HG03095 (cell line): ENCODE data around the gene FANCD2.
"Not testable (repeated sequence)": the region's sequence is repeated elsewhere in the genome, so short reads cannot be mapped to it uniquely, and the experiment has no call there.

Experiments
- ATAC-seq: cut with Tn5 transposase; IDR thresholded peaks from one replicate; pipeline ENCODE4 v1.9.1; 2021; ENCODE audit warnings: moderate library complexity; ENCODE audit not compliant: unreplicated experiment

FANCD2 gene

GRCh38 chr3:10099041-10099440, 72.8 kb downstream of the FANCD2 start:
- ATAC-seq: no peak

DNA sequence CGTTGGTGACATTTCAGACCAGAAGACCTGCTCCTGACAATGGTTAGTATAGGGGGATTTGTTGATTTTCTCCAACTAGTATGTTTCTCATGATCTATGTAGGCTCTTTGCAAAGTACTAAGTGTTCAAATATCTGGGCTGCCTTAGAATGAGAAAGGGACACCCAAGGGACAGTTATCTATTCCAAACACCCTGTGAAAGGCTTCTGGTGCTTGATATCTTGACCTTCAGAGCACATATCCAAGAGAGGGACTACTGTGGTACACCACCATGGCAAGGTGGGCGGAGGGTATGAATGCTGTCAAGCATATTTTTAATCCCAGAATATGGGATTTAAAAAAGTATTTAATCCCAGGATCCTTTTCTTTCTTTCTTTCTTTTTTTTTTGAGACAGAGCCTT, 80.7 kb downstream of the FANCD2 start:
- ATAC-seq: no peak

DNA sequence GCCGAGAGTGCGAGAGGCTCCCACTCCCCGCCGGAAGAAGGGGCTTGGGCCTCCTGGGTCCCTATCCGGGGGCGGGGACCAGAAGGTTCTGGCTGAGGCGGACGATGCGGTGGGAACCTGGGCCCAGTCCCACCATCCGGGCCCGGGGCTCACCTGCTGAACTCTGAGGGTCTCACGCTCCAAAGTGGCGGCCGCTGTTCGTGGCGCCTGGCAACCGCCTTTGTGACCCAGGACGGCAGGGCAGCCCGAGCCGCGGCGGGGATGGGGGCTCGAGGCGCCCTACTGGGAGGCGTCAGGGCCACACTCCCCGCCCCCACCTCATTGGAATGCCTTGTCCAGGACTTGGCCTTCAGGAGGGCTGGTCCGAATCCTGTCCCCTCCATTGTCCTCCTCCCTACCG, 81.9 kb downstream of the FANCD2 start, which contains the start of gene FANCD2OS:
Gene FANCD2OS, minus strand, starts transcription at position 165 of the 400 bp plus-strand sequence. CDS start 3,481 bp downstream, outside the sequence.
- ATAC-seq: no peak

DNA sequence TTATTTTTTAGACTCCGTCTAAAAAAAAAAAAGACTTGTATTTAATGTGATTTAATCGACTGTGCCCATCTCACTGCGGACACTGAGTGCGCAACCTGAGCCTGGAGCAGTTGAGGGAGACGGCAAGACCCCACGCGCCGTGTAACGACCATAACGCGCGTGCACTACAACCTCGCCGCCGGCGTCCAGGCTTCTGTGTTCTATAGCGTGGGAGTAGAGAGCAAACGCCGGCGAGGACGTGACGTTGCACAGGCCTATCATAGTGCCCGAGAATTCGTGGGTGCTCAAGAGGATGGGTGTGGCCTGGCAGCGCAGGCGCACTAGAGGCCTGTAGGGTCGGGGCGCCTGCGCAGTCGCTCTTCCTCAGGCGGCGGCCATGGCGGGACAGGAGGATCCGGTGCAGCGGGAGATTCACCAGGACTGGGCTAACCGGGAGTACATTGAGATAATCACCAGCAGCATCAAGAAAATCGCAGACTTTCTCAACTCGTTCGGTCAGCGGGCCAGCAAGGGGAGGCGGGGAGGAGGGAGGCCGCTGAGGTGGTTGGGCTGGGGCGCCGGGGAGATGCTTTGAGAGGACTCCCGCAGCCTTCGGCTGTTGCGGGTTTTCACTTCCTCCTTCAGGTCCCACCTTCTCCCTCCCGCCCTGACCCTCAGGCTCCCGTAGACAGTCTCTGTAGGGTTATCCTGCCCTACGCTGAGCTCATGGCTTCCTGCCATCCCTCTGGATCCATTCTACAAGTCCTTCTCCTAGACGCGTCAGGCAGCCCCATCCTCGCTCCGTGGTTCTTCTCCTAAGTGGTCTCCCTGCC, 89.3 kb downstream of the FANCD2 start, which contains the start of gene BRK1:
Gene BRK1, plus strand, starts transcription at position 350 of the 812 bp plus-strand sequence. Its CDS starts 27 bp downstream, at position 377.
- ATAC-seq: peak; percentile 89

DNA sequence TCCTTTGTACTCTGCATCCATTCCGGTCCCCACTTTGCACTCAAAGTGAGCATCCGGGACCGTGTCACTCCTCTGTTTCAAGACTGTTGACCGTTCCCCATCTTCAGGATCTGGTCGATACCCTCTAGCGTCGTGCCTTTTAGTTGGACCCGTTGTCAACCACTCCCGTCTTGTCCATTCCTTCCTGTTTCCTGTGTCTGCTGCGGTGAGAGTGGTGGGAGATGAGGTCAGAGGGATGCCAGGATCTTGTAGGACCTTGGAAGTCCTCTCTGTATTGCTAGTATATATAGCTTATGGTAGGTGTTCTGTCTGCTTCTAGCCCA, 89.9 kb downstream of the FANCD2 start:
- ATAC-seq: peak; percentile 16

DNA sequence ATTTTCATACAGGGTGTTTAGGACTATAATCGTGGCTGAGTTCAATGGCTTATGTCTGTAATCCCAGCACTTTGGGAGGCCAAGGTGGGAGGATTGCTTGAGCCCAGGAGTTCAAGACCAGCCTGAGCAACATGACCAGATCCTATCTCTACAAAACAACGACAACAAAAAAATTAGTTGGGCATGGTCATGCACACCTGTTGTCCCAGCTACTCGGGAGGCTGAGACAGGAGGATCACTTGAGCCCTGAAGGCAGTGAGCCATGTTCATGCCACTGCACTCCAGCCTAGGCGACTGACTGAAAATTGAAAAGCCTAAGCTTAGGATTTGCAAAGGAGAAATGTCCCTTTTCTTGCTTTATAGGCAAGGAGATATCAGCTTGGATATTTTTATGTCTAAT, 90.7 kb downstream of the FANCD2 start:
- no peak for ATAC-seq

- ATAC-seq: no peak
Measured at GRCh38 chr3:10119376-10119775, 93.1 kb downstream of the FANCD2 start.

DNA sequence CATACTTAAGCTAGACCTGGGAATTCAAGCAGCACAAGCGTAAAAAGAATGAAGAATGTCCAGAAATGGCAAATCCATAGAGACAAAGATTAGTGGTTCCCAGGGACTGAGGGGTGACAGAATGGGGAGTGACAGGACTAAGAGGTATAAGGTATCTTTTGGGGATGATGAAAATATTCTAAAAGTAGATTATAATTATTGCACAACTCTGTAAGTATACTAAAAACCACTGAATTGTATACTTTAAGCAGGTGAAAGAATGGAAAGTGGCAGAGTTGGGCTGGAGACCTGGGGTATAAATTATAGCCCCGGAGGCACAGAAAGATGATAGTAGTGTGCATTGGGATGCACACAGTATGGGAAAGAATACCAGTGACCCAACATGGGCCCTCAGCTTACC, 94.8 kb downstream of the FANCD2 start:
- ATAC-seq: no peak

GRCh38 chr3:10122724-10123123, 96.5 kb downstream of the FANCD2 start:
- no peak for ATAC-seq

DNA sequence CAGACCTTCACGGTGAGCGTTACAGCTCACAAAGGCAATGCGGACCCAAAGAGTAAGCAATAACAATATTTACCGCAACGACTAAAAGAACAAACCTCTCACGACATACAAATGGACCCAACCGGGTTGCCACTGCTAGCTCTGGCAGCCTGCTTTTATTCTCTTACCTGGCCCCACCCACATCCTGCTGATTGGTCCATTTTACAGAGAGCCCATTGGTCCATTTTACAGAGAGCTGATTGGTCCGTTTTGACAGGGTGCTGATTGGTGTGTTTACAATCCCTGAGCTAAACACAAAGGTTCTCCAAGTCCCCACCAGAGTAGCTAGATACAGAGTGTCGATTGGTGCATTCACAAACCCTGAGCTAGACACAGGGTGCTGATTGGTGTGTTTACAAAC, 109.6 kb downstream of the FANCD2 start:
- ATAC-seq: not testable (repeated sequence)

DNA sequence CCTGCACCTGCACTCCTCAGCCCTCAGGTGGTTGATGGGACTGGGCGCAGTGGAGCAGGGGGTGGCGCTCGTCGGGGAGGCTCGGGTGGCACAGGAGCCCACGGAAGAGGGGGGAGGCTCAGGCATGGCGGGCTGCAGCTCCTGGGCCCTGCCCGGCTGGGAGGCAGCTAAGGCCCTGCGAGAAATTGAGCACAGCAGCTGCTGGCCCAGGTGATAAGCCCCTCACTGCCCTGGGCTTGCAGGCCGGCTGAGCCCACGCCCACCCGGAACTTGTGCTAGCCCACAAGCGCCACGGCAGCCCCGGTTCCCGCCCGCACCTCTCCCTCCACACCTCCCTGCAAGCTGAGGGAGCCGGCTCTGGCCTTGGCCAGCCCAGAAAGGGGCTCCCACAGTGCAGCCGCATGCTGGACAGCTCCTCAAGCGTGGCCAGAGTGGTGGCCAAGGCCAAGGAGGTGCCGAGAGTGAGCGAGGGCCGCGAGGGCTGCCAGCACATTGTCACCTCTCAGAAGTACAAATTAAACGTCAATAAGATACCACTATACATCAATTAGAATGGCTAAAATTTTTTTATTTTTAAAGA, 110.3 kb downstream of the FANCD2 start:
- ATAC-seq: no peak

DNA sequence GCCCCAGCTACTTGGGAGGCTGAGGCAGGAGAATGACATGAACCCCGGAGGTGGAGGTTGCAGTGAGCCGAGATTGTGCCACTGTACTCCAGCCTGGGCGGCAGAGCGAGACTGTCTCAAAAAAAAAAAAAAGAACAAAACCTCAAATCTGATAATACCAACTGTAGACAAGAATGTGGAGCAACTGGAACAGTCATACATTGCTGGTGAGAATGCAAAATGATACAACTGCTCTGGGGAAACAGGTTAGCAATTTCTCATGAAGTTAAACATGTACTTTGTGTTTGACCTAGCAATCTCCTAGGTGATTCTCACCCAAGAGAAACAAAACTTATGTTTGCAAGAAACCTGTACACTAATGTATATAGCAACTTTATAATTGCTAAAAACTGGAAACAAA, 110.9 kb downstream of the FANCD2 start:
- ATAC-seq: no peak

DNA sequence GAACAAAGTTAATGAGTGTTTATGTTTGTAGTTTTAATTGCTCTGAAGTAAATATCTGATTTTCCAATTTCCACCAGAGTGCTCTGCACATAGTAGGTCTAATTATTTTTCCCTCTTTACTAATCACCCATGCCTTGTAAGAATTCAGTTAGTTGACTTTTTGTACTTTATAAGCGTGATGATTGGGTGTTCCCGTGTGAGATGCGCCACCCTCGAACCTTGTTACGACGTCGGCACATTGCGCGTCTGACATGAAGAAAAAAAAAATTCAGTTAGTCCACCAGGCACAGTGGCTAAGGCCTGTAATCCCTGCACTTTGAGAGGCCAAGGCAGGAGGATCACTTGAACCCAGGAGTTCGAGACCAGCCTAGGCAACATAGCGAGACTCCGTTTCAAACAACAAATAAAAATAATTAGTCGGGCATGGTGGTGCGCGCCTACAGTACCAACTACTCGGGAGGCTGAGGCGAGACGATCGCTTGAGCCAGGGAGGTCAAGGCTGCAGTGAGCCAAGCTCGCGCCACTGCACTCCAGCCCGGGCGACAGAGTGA, 114.8 kb downstream of the FANCD2 start:
- ATAC-seq: no peak

GRCh38 chr3:10142707-10143560, 116.7 kb downstream of the FANCD2 start:
- no peak for ATAC-seq

- ATAC-seq: no peak
Measured at GRCh38 chr3:10145685-10146084, 119.4 kb downstream of the FANCD2 start.

DNA sequence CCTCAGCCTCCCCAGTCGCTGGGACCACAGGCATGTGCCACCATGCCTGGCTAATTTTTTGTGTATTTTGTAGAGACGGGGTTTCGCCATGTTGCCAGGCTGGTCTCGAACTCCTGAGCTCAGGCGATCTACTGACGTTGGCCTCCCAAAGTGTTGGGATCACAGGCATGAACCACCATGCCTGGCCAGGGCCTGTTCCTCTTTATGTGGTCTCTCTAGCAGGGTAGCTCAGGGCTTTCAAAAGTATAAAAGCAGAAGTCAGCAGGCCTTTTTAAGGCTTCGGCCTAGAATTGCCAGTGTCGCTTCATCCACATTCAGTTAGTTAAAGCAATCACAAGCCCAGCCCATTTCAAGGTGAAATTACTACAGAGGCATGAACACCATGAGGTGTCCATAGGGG, 123.0 kb downstream of the FANCD2 start:
- no peak for ATAC-seq

DNA sequence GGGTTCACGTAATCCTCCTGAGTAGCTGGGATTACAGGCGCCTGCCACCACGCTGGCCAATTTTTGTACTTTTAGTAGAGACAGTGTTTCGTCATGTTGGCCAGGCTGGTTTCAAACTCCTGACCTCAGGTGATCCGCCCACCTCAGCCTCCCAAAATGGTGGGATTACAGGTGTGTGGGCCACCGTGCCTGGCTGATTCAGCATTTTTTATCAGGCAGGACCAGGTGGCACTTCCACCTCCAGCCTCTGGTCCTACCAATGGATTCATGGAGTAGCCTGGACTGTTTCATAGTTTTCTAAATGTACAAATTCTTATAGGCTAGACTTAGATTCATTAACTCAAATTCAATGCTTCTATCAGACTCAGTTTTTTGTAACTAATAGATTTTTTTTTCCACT, 124.8 kb downstream of the FANCD2 start:
- no peak for ATAC-seq
